Measurements from ENCODE around the gene TMEM259.

Gene TMEM259

GRCh38 chr19:992670-993055, 28.3 kb downstream of the TMEM259 start:
- Histone ChIP-seq H3K36me3 (ENCODE audit: insufficient read depth, low read length) (peaks cover 35% of the 10 kb centered on the region), H2AFZ (ENCODE audit: low read length) (no peak overlapping the region), H3K9me3 (ENCODE audit: low read length) (no peaks in the 10 kb centered on the region), H3K4me1 (ENCODE audit: insufficient read depth, low read length, severe bottlenecking) (no peaks in the 10 kb centered on the region), H3K27me3 (ENCODE audit: insufficient read depth, low read length) (no peaks in the 10 kb centered on the region; the same call in 1 of the 2 replicates), H4K20me1 (ENCODE audit: insufficient read depth, low read length) (no peaks in the 10 kb centered on the region), H3F3A (ENCODE audit: insufficient read depth, low read length) (no peaks in the 10 kb centered on the region), H3K9ac (ENCODE audit: low read length) (no peak overlapping the region), H3K79me2 (ENCODE audit: insufficient read depth, low read length) (no peaks in the 10 kb centered on the region), H3K9me2 (ENCODE audit: low read depth, low read length) (no peaks in the 10 kb centered on the region), H3K4me2 (ENCODE audit: low read length) (no peak overlapping the region), H3K27ac (ENCODE audit: low read depth, low read length, poor library complexity, severe bottlenecking) (no peak overlapping the region), H3K4me3 (ENCODE audit: low read depth, low read length, poor library complexity, severe bottlenecking) (no peak overlapping the region)
- TF ChIP-seq EZH2 (IDR thresholded peaks at IDR 0.05; ENCODE audit: borderline replicate concordance, low read length) = no peak
- TF ChIP-seq, protein P1, sequence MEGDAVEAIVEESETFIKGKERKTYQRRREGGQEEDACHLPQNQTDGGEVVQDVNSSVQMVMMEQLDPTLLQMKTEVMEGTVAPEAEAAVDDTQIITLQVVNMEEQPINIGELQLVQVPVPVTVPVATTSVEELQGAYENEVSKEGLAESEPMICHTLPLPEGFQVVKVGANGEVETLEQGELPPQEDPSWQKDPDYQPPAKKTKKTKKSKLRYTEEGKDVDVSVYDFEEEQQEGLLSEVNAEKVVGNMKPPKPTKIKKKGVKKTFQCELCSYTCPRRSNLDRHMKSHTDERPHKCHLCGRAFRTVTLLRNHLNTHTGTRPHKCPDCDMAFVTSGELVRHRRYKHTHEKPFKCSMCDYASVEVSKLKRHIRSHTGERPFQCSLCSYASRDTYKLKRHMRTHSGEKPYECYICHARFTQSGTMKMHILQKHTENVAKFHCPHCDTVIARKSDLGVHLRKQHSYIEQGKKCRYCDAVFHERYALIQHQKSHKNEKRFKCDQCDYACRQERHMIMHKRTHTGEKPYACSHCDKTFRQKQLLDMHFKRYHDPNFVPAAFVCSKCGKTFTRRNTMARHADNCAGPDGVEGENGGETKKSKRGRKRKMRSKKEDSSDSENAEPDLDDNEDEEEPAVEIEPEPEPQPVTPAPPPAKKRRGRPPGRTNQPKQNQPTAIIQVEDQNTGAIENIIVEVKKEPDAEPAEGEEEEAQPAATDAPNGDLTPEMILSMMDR (IDR thresholded peaks at IDR 0.05; ENCODE audit: low read length) = no peak

DNA sequence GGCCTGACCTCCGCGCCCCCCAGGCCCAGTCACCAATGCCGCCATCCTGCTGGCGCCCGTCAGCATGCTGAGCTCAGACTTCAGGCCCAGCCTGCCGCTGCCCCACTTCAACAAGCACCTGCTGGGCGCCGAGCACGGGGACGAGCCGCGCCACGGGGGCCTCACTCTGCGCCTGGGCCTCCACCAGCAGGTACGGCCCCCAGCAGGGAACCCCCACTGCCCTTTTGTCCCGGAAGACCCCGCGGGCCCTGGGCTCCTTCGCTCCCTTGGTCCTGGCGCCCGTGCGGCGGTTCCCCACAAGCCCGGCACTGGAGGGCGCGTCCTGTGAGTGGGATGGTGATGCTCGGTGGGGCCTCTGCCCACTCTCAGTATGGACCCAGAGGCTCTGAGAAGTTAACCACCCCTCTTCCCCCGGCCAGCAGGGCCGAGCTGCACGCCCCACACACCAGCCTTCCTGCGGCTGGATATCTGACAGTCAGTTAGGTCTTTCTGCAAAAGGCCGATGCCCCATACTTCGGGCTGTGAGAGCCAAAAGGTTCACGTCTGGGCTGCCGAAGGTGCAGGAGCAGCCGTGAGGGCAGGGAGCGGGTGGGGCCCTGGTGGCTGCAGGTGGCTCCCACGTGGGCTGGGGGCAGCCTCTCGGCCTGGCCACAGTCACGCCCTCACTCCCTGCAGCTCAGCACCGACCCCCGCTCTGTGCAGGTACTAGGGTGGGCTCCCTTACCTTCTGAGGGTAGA, 28.8 kb downstream of the TMEM259 start:
- Histone ChIP-seq H3K9ac (ENCODE audit: low read length) (no peak overlapping the region), H3K4me1 (ENCODE audit: insufficient read depth, low read length, severe bottlenecking) (no peaks in the 10 kb centered on the region), H2AFZ (ENCODE audit: low read length) (no peak overlapping the region), H3F3A (ENCODE audit: insufficient read depth, low read length) (no peaks in the 10 kb centered on the region), H3K4me3 (ENCODE audit: low read depth, low read length, poor library complexity, severe bottlenecking) (no peak overlapping the region), H3K79me2 (ENCODE audit: insufficient read depth, low read length) (no peaks in the 10 kb centered on the region), H3K9me2 (ENCODE audit: low read depth, low read length) (no peaks in the 10 kb centered on the region), H3K27me3 (ENCODE audit: insufficient read depth, low read length) (no peaks in the 10 kb centered on the region; the same call in 1 of the 2 replicates), H3K9me3 (ENCODE audit: low read length) (no peaks in the 10 kb centered on the region), H4K20me1 (ENCODE audit: insufficient read depth, low read length) (no peaks in the 10 kb centered on the region), H3K36me3 (ENCODE audit: insufficient read depth, low read length) (peaks cover 35% of the 10 kb centered on the region), H3K4me2 (ENCODE audit: low read length) (no peak overlapping the region), H3K27ac (ENCODE audit: low read depth, low read length, poor library complexity, severe bottlenecking) (no peak overlapping the region)
- no peak for TF ChIP-seq EZH2 (IDR thresholded peaks at IDR 0.05; ENCODE audit: borderline replicate concordance, low read length)
- TF ChIP-seq, protein P1 (IDR thresholded peaks at IDR 0.05; ENCODE audit: low read length) = no peak

GRCh38 chr19:991174-991931, 29.6 kb downstream of the TMEM259 start:
- H3K27ac ChIP-seq (ENCODE audit: low read depth, low read length, poor library complexity, severe bottlenecking) = no peak overlapping the region
- H3K9me2 ChIP-seq (ENCODE audit: low read depth, low read length) = no peaks in the 10 kb centered on the region
- H3K4me3 ChIP-seq (ENCODE audit: low read depth, low read length, poor library complexity, severe bottlenecking) = no peak overlapping the region
- no peaks in the 10 kb centered on the region for H3F3A ChIP-seq (ENCODE audit: insufficient read depth, low read length)
- no peaks in the 10 kb centered on the region for H3K9me3 ChIP-seq (ENCODE audit: low read length)
- TF ChIP-seq, protein P1 (IDR thresholded peaks at IDR 0.05; ENCODE audit: low read length) = no peak
- TF ChIP-seq EZH2 (IDR thresholded peaks at IDR 0.05; ENCODE audit: borderline replicate concordance, low read length) = no peak
- H3K36me3 ChIP-seq (ENCODE audit: insufficient read depth, low read length) = peaks cover 39% of the 10 kb centered on the region
- no peaks in the 10 kb centered on the region; the same call in 1 of the 2 replicates for H3K27me3 ChIP-seq (ENCODE audit: insufficient read depth, low read length)
- no peak overlapping the region for H2AFZ ChIP-seq (ENCODE audit: low read length)
- H3K4me1 ChIP-seq (ENCODE audit: insufficient read depth, low read length, severe bottlenecking) = no peaks in the 10 kb centered on the region
- no peaks in the 10 kb centered on the region for H3K79me2 ChIP-seq (ENCODE audit: insufficient read depth, low read length)
- H3K9ac ChIP-seq (ENCODE audit: low read length) = no peak overlapping the region
- H4K20me1 ChIP-seq (ENCODE audit: insufficient read depth, low read length) = no peaks in the 10 kb centered on the region
- H3K4me2 ChIP-seq (ENCODE audit: low read length) = no peak overlapping the region
